GM21717 (cell line): ENCODE results near the gene ARHGAP42.

Experiments
- ATAC-seq: cut with Tn5 transposase; IDR thresholded peaks from one replicate; pipeline ENCODE4 v1.9.1; 2021; ENCODE audit warnings: mild to moderate bottlenecking, moderate library complexity; ENCODE audit not compliant: unreplicated experiment

ARHGAP42 gene

DNA sequence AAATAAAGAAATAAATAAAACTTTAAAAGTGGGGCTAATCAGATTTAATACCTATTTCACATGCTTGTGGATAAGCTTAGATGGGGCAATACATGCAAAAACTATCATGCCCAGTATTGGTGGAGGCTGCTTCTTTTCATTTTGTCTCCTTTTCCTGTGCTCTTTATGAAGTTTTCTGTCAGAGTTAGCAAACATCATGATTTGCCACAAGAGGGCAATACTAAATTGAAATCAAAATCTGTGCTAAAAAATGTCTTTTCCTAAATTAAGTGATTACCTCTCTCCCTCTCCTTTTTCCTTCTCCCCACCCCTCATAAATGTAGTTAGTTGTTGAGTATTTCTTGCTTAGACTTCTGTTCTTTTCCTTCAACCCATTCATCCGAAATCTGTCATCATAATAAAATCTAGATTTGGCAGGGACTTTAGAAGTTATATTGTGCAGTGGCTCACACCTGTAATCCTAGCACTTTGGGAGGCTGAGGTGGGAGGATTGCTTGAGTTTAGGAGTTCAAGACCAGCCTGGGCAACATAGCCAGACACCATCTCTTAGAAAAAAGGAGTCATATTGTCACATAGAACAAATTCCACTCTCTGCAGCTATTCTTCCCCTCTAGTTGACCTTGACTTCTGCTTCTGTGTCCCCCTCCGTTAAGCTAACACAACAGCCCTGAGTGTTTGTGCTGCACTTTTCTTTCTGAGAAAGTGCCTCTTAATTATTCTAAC is 4.7 kb upstream of the ARHGAP42 start:
- ATAC-seq = no peak

DNA sequence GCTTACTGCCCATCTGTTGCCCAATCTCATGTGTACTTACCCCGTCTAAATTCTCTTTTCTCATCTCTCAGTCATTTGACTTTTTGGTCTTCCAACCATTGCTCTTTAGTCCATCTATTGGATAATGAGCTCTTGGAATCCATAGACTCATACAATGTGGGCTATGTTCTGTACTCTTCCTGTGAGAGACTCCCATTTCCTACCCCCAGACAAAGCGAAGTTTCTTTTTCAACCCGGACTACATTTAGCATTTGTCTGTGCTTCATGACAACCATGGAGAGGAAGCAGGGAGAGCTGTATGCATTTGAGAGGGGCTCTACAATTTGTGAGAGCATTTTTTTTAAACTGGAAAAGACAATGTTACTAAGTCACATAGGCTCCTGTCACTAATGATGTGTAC is 4.0 kb upstream of the ARHGAP42 start:
- no peak for ATAC-seq

DNA sequence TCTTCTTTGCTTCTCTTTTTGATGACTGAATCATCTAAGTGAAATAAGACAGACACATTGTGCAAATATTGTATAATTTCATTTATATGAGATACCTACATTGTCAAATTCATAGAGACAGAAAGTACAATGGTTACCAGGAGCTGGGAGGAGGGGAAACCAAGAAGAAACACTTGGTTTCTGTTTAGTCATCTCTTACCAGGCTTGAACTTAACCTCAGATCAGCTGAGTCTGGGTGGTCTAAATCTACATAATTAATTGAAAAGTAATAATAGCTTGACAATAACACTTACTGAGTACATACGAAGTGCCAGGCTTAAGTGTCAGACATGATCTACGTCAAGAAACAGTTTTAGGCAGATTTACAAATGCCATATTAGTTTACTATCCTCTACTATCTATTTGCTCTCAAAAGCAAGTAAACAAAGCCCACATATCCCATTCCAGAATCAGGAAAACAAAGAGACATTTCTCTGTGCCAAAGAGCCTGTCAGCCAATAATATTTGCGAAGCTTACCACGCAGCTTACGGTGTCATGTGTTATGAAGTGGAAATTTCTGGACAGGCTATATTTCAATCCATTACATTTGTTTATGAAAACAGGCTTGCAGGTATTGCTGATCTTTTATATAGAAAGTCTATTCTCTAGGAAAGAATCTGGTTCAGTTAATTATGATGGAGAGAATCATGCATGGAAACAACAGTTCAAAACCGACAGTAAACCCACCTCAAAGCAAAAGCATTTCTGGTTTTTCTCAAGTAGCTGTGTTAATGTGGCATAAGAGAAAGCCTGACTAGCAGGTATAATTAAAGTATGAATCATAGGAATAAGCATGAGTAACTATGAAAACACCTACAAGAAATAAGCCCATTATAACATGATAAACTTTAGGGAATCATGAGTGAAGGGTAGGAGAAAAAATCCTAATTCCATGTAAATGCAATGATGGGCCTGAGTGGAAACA is 2.7 kb upstream of the ARHGAP42 start:
- peak; percentile 44 for ATAC-seq

DNA sequence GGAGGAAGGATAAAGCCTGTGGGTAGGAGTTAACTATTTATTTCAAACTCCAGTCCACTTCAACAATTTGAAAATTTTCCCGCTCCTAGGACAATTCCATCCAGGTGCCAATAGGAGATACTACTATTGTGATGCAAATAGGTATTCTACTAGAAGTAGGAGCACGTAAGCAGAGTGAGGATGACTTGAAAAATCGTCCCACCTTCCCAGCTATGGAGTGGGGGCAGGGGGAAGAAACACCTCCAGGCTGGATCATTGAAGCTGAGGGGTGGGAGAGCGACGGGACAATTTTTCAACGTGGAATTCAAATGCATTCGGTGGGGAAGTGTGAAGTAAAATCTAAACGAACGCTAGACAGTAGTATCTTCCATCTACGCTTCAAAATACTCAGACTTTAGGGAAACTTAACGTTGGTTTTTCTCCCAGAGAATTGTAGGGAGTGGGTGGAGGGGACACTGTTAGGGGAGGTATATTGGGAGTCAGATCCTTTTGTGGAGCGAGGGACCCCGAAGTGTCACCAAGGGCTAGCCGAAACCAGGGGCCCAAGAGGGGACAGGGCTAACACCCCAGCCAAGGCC is 523 bp upstream of the ARHGAP42 start:
- no peak for ATAC-seq

DNA sequence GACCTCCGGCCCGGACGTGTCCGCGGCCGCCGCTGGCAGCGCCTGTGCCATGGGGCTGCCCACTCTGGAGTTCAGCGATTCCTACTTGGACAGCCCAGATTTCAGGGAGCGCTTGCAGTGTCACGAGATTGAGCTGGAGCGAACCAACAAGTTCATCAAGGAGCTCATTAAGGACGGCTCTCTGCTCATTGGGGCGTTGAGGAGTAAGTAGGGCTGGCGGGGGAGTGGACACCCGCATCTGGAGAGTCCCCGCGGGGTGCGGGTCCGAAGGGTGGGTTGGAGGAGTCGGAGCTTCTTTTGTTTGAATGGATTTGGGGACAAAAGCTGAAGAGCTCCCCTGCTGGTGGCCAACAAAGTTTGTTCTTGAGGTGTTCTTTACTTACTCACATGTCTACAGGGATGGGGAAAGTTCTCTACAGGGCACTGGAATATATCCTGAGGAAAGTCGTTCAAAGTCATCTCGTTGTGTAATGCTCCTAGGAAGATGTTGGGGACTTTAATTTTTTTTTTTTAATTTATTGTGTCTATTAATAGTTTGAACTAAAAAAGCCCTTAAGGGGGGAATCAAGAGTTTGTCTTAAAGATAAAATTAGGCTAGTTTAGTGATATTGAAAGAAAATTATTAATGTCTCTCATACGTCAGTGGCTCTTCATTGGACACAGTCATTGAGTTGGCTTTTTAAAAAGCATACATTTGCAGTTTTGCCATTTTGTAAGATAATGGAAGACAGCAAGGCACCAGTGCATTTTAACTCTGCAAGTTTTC is 725 bp downstream of the ARHGAP42 start:
- peak; percentile 67 for ATAC-seq

DNA sequence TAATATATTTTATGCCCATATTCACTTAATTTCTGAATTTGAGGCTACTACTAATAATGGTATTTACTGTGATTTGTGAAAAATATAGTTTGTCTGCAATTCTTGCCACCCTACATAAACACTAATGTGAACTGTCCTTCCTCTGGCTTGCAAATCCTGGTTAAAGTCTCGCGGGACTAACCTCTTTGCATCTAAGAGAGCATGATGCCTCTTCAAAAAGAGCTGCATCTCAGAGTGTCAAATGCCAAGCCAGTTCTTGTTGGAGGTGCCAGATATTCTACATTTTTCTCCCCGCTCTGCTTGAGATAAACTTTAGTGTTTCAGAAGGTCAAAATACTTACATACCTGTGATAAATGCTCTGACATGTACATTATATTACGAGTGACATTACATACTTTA is 2.1 kb downstream of the ARHGAP42 start:
- ATAC-seq = no peak

DNA sequence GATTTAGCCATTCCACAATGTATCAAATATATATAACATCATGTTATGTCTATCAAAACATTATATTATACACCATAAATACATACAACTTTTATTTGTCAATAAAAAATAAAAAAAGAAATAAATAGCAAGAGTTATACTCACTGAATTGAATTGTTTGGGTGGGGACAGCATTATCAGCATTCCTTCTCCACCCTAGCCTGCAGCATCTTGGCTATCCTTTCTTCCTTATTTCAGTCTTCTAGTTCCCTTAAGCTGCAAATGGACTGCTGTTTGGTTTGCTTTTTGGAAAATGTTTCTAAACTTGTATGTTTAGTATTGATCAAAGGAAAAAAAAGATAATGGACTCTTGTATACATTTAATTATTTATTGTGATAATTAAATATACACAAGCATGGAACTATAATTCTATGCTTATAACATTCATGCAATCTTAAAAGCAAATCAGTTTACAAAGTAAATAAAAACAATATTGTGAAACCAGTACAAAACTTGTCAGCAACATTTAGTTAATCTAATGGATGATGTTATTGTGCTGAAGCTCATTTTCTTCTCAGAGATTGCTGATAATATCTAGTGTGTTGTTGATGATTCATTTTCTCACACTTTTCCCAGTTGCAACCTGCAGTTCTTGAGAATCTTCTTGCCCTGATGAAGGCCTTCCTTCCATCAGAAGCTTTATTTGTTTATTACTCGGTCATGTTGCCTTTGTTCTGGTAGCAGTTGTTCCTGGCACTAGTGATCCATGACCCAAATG is 5.0 kb downstream of the ARHGAP42 start:
- ATAC-seq = no peak

DNA sequence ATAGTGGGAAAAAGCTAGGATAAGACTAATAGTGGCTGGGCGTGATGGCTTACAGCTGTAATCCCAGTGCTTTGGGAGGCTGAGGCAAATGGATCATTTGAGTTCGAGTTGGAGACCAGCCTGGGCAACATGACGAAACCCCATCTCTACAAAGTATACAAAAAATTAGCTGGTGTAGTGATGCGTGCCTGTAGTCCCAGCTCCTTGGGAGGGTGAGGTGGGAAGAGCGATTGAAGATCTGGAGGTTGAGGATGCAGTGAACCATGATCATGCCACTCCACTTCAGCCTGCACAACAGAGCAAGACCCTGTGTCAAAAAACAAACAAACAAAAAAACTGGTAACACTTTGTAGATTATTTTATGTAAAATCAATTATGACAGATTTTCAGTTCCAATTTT is 8.8 kb downstream of the ARHGAP42 start:
- ATAC-seq = no peak

DNA sequence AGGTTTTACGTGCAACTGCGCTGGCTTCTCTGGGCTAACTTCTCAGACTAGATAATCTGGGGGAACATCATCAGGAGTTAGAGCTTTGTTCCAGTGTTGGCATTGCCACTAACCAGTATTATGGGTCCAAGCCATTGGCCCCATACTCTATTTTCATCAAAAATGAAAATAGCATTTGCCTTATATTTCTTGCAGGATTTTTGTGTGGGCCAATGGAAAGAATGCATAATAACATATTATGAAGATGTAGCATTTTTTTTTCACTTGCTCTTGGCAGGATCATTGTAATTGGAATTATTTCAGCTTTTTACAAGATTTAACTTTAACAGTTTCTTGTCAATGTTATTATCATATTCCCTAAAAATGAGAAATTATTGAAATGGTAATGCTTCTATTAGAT is 16.1 kb downstream of the ARHGAP42 start:
- ATAC-seq = no peak

DNA sequence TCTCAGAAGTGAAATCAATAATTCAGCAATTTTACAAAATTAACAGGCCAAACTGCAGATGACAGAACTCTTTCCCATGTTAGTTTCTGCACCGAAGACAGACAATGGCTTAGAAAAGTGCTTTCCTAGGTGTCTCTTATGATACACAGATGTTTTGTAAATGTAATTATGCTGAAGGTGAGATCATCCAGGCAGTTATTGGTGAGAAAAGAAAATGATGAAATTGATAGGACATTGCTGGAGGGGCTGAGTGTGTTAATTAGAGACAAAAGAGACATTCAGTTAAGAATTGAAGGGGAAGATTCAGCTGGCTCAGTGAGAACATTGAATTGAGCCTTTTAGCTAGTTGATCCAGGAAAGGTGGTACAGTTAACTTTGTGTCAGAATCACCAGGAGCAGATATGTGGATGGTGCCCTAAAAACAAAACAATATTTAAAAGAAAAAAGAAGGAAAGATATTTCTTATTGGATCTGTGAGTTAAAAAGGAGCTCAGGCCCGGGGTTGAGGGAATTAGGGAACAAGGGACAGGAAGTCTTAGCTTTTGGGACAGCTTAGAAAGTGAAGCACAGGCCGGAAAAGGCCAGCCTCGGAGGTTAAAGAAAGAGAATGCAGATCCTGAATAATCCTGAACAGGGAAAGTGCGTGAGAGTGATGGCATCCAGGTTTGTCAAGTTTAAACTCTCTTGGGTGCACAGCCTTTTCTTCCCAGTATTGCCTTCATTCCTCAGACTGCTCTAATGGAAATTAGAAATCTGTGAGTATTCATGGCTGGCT is 16.9 kb downstream of the ARHGAP42 start:
- no peak for ATAC-seq

DNA sequence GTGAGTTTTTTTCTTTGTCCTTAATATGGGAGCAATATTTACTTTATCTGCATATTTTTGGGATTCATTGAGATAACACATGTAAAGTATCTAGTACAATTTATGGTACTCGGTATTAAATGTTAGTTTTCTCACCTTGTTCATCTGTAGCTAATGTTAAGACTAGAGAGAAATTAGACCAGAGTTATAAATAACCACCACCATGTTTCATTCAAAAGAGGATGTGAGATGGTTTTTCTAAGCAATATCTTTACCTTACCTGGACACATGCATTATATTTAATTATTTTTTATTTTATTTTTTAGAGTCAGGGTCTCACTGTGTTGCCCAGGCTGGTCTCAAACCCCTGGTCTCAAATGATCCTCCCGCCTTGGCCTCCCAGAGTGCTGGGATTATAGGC is 18.4 kb downstream of the ARHGAP42 start:
- ATAC-seq = no peak

DNA sequence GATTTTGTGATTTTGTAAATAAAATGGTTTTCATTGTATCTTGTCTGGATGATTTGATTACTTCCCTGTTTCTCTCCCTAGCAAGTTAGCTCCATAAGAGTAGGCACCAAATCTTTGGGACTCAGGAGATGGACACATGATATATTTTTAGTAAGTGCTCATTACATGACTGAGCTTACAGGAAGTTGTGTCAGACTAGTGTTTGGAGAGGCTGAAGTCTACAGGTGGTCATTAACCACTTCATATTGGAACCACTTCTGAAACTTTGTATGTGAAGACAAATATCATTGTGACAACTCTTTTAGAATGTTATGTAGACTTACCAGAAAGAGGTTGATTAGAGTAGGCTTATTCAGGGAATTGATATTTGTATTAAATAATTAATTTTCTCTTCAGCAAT is 19.1 kb downstream of the ARHGAP42 start:
- peak; percentile 58 for ATAC-seq

DNA sequence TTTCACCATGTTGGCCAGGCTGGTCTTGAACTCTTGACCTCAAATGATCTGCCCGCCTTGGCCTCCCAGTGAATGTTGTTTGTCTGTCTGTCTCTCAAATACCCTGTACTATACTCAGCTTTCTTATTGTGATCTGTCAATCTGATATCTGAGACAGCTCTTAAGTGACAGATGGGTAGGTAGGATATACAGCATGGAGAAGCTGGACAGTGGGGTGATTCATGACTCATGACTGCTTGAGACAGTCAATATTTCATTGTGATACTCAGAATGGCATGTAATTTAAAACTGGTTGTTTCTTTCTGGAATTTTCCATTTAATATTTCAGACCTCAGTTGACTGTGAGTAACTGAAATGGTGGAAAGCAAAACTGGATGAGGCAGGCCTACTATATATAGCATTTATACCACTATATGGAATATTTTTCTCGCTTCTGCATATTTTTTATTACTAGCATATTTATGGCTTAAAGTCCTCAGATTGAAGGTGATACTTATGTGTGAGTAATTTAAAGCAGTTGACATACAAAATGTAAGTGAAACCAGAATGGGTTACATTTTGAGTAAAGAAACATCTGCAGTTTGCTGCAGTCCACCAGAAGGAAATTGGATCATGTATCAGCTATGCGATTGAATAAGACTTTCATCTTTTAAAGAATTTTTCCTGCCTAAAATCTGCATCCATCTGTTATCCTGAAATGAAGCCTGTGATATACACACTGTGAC is 22.3 kb downstream of the ARHGAP42 start:
- ATAC-seq = peak; percentile 70

DNA sequence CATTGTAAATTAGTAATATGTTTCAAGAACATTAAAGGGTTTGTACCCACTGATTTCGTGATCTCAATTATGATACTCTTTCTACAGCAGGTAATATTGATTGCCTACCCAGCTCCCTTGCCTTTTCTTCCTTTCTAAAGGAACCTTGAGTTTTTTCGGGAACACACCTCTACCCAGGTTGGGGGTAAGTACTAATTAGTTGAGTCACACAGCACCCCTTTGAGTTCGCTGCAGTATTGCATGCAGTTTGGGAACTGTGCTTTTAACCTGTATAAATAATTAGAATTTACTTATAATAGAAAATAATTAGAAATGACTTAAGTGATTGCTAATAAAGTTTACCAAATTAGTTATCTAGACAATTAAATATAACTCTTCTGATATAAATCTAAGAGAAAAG is 24.9 kb downstream of the ARHGAP42 start:
- ATAC-seq = no peak

DNA sequence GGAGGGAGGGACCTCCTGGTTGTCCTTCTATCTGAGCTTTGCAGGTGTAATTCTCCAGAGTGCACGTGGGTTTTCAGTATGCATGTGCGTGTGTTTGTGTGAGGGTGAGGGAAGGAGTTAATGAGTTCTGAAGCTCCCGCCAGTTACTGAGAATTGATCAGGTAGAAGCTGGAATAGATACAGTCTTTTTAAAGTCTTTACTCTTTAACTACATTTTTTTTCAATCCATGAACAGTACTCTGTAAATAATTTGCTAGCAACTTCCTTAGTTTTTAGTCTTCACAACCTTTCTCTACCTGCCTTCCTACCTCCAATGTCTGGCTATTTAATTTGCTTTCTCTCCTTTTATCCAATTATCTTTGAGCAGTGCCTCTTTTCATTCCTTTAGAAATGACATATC is 25.5 kb downstream of the ARHGAP42 start:
- no peak for ATAC-seq

DNA sequence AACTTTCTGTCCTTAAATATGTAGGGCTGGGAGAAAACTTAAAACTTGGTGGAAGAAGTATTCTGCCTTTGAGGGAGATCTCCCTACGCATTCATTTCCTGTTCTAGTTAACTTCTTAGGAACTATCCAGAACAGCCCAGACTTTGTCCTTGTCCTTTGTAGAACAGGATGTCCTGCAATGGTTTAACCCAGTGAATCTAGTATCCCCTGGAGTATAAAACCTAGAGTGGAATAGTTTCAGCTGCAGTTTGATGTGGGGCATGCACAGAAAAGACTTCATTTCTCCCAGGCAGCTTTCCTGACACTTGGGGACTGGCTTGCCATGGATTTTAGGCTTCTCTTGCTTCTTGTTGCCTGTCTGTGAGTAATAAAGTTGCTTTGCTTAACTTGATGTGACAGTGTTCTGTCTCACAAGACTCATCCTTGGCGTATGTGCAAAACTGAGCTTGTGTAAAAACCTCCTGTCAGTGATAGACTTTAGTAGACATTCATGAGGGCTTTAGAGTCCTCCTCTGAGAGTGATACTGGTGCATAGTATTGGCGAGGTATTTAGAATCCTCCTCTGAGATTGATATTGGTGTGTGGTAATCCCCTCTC is 28.2 kb downstream of the ARHGAP42 start:
- no peak for ATAC-seq

DNA sequence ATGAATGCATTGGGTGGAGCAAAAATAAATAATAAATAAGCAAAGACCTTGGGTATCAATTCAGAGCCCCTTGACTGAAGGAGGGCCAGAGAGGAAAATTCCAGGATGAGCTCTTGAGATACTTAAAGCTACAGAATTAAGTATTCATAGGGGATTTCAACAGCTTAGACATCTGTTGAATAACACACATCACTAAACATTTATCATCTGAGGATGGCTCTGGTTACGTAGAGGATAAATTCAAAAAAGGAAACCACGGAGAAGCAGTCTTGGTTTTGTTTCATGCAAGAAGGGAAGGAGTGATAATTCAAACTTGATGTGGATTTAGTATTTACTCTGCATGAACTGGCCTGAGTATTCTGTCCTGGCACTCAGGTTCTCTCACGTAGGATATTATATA is 29.8 kb downstream of the ARHGAP42 start:
- no peak for ATAC-seq

DNA sequence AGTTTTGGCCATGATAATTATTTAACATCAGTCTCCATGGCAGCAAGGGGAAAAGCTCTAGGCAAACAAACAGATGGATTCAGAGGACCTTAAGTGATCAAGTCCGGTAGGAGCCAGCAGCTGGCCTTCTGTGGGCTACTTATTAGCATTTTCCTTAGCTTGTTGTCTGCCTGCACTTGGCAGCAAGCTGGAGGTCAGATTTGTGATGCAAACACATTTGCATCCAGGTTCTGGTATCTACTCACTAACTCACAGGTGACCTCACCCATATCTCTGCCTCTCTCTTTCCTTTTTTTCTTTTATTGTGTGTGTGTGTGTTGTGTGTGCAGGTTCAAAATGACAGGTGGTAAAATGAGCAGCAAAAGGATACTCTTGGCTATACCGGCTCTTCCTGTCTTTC is 32.3 kb downstream of the ARHGAP42 start:
- no peak for ATAC-seq

DNA sequence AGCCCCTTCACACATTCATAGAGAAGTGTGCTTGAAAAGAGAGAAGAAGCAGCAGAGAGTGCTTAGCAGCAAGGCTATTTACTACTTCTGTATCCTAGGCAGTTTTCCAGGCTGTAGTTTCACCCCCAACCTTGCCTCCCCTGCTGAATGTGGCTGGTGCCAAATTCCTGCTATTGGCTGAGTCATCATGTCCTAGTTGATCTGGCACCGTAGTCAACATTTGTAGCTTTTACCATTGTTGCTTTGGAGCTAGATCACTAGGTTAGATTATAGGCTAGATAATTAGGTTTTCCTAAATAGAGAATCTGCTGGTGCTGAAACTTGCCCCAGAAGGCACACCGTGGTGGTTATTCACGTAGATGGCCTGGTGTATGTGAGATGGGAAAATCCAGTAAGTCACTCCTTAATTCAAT is 32.7 kb downstream of the ARHGAP42 start:
- no peak for ATAC-seq
